T-helper 1 cell treated with Interleukin-12 subunit alpha and Interleukin-12 subunit beta and Interleukin-4 antibody, amounts not matched to agents 30 μg/mL and 1 μg/mL, for 36 hours (primary cell): Measurements from ENCODE around the gene RPL35A.
"Not testable (repeated sequence)": the region's sequence is repeated elsewhere in the genome, so short reads cannot be mapped to it uniquely, and the experiment has no call there.

Experiments used
- H3K27ac Mint-ChIP-seq: one replicate; pipeline ENCODE4 v1.8.0; 2021; ENCODE audit warnings: mild to moderate bottlenecking, mixed read lengths
- H3K27me3 Mint-ChIP-seq: one replicate; pipeline ENCODE4 v1.8.0; 2021; ENCODE audit warnings: low read depth, mixed read lengths
- H3K36me3 Mint-ChIP-seq: one replicate; pipeline ENCODE4 v1.8.0; 2021; ENCODE audit warnings: low read depth, mixed read lengths
- H3K4me1 Mint-ChIP-seq: one replicate; pipeline ENCODE4 v1.8.0; 2021; ENCODE audit warnings: low read depth, mixed read lengths
- H3K4me3 Mint-ChIP-seq: one replicate; pipeline ENCODE4 v1.8.0; 2021; ENCODE audit warnings: mild to moderate bottlenecking, moderate library complexity, mixed read lengths
- H3K9me3 Mint-ChIP-seq: one replicate; pipeline ENCODE4 v1.8.0; 2021; ENCODE audit warnings: mixed read lengths

RPL35A gene

GRCh38 chr3:197949778-197950676 lies at the start of gene RPL35A:
RPL35A (plus strand) TSS chr3:197950190; CDS start chr3:197950968, 778 bp downstream.
- Mint-ChIP-seq H3K4me3 (peak within 1 kb of the TSS; percentile 99), H3K27me3 (no peaks in the 10 kb centered on the region), H3K9me3 (no peaks in the 10 kb centered on the region), H3K4me1 (peaks cover 34% of the 10 kb centered on the region), H3K36me3 (peaks cover 39% of the 10 kb centered on the region), H3K27ac (peak within 1 kb of the TSS; percentile 98)

- Mint-ChIP-seq H3K36me3 (no peaks in the 10 kb centered on the region), H3K27me3 (peaks cover 3% of the 10 kb centered on the region), H3K27ac (no peak overlapping the region), H3K4me3 (no peak overlapping the region), H3K9me3 (no peaks in the 10 kb centered on the region), H3K4me1 (peaks cover 7% of the 10 kb centered on the region)
Observed at GRCh38 chr3:197901626-197902025, 48.4 kb upstream of the RPL35A start.

GRCh38 chr3:197906023-197906849 lies 43.8 kb upstream of the RPL35A start:
- Mint-ChIP-seq H3K4me3 (no peak overlapping the region), H3K27ac (peak overlapping the region; percentile 11), H3K27me3 (no peaks in the 10 kb centered on the region), H3K4me1 (peaks cover 7% of the 10 kb centered on the region), H3K36me3 (peaks cover 5% of the 10 kb centered on the region), H3K9me3 (no peaks in the 10 kb centered on the region)

- H3K9me3 Mint-ChIP-seq: no peaks in the 10 kb centered on the region
- no peak overlapping the region for H3K4me3 Mint-ChIP-seq
- no peak overlapping the region for H3K27ac Mint-ChIP-seq
- peaks cover 5% of the 10 kb centered on the region for H3K36me3 Mint-ChIP-seq
- peaks cover 7% of the 10 kb centered on the region for H3K4me1 Mint-ChIP-seq
- H3K27me3 Mint-ChIP-seq: no peaks in the 10 kb centered on the region
Observed at GRCh38 chr3:197906850-197907187, 43.2 kb upstream of the RPL35A start.

GRCh38 chr3:197907196-197907595 lies 42.8 kb upstream of the RPL35A start:
- Mint-ChIP-seq H3K27me3 (no peaks in the 10 kb centered on the region), H3K4me1 (peaks cover 7% of the 10 kb centered on the region), H3K27ac (no peak overlapping the region), H3K9me3 (no peaks in the 10 kb centered on the region), H3K36me3 (peaks cover 5% of the 10 kb centered on the region), H3K4me3 (no peak overlapping the region)

GRCh38 chr3:197908550-197908949 lies 41.4 kb upstream of the RPL35A start:
- not testable (repeated sequence) for H3K36me3 Mint-ChIP-seq, H3K4me3 Mint-ChIP-seq, H3K9me3 Mint-ChIP-seq, H3K27ac Mint-ChIP-seq, H3K4me1 Mint-ChIP-seq, H3K27me3 Mint-ChIP-seq

- Mint-ChIP-seq H3K9me3 (no peaks in the 10 kb centered on the region), H3K4me1 (peaks cover 7% of the 10 kb centered on the region), H3K27ac (no peak overlapping the region), H3K27me3 (no peaks in the 10 kb centered on the region), H3K4me3 (no peak overlapping the region), H3K36me3 (peaks cover 5% of the 10 kb centered on the region)
Observed at GRCh38 chr3:197908957-197909701, 40.9 kb upstream of the RPL35A start.

GRCh38 chr3:197912741-197913476 lies 37.1 kb upstream of the RPL35A start:
- Mint-ChIP-seq H3K4me1 (no peaks in the 10 kb centered on the region), H3K27ac (no peak overlapping the region), H3K4me3 (no peak overlapping the region), H3K9me3 (no peaks in the 10 kb centered on the region), H3K36me3 (peaks cover 3% of the 10 kb centered on the region), H3K27me3 (no peaks in the 10 kb centered on the region)

GRCh38 chr3:197913641-197914380 lies 36.2 kb upstream of the RPL35A start:
- H3K27ac Mint-ChIP-seq: no peak overlapping the region
- no peaks in the 10 kb centered on the region for H3K9me3 Mint-ChIP-seq
- H3K27me3 Mint-ChIP-seq: no peaks in the 10 kb centered on the region
- H3K4me1 Mint-ChIP-seq: no peaks in the 10 kb centered on the region
- no peak overlapping the region for H3K4me3 Mint-ChIP-seq
- H3K36me3 Mint-ChIP-seq: no peaks in the 10 kb centered on the region

- not testable (repeated sequence) for H3K4me3 Mint-ChIP-seq, H3K27me3 Mint-ChIP-seq, H3K9me3 Mint-ChIP-seq, H3K27ac Mint-ChIP-seq, H3K4me1 Mint-ChIP-seq
- H3K36me3 Mint-ChIP-seq: peaks cover 13% of the 10 kb centered on the region
Observed at GRCh38 chr3:197921429-197922275, 28.3 kb upstream of the RPL35A start.

GRCh38 chr3:197926418-197926817 lies 23.6 kb upstream of the RPL35A start:
- H3K27ac Mint-ChIP-seq: no peak overlapping the region
- no peaks in the 10 kb centered on the region for H3K27me3 Mint-ChIP-seq
- H3K36me3 Mint-ChIP-seq: peaks cover 13% of the 10 kb centered on the region
- H3K9me3 Mint-ChIP-seq: peaks cover 4% of the 10 kb centered on the region
- H3K4me1 Mint-ChIP-seq: peaks cover 2% of the 10 kb centered on the region
- no peak overlapping the region for H3K4me3 Mint-ChIP-seq

- not testable (repeated sequence) for H3K4me1 Mint-ChIP-seq, H3K9me3 Mint-ChIP-seq, H3K36me3 Mint-ChIP-seq, H3K27ac Mint-ChIP-seq, H3K27me3 Mint-ChIP-seq, H3K4me3 Mint-ChIP-seq
Observed at GRCh38 chr3:197927578-197927977, 22.4 kb upstream of the RPL35A start.
